ENCODE measurements around the gene BCL7B. TPM values are rescaled to one million over a fixed set of nuclear protein-coding genes. Genes with fewer than 3 reads are reported as not detected.

The BCL7B gene
- total RNA-seq, 1 experiment from 2014 or later = 95.4 TPM

DNA sequence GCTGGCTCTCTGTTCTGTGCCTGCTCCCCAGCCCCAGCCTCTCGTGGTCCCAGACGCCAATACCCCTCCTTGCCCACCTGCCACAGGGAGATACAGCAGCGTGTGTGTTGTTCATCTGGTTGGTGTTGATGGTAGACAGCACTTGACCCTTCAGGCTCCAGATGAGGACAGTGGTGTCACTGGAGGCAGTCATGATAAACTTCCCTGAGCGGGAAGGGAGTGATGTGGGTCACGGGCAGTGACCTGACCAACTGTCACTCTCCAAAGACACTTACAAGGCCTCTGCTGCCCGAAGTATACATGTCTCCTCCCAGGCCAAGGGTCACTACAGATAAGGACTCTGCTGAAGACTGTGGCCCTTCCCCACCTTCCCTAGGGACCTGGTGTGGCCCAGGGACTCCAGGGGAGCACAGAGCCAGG lies 15.3 kb upstream of the BCL7B start:
- no peak overlapping the region for H3K27ac ChIP-seq (ENCODE audit: low read length)
- no peak overlapping the region for H3K4me3 ChIP-seq (ENCODE audit: low read depth in 2 of 2, low read length in 2 of 2)
- TF ChIP-seq POLR2AphosphoS5 (IDR thresholded peaks at IDR 0.05; ENCODE audit: low read depth, low read length) (no peak), SIN3A (IDR thresholded peaks at IDR 0.05; ENCODE audit: borderline replicate concordance, insufficient read depth, low read depth, low read length) (no peak)
- TF ChIP-seq, protein P1, sequence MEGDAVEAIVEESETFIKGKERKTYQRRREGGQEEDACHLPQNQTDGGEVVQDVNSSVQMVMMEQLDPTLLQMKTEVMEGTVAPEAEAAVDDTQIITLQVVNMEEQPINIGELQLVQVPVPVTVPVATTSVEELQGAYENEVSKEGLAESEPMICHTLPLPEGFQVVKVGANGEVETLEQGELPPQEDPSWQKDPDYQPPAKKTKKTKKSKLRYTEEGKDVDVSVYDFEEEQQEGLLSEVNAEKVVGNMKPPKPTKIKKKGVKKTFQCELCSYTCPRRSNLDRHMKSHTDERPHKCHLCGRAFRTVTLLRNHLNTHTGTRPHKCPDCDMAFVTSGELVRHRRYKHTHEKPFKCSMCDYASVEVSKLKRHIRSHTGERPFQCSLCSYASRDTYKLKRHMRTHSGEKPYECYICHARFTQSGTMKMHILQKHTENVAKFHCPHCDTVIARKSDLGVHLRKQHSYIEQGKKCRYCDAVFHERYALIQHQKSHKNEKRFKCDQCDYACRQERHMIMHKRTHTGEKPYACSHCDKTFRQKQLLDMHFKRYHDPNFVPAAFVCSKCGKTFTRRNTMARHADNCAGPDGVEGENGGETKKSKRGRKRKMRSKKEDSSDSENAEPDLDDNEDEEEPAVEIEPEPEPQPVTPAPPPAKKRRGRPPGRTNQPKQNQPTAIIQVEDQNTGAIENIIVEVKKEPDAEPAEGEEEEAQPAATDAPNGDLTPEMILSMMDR (IDR thresholded peaks at IDR 0.05) = no peak
- H3K4me1 ChIP-seq (ENCODE audit: control insufficient read depth, insufficient read depth, low read length) = peaks cover 12% of the 10 kb centered on the region
- intact Hi-C loops (cut with micrococcal nuclease; ENCODE audit: unreplicated experiment) = no loop called here
- CTCF ChIA-PET = no interaction called here
- no TSS peak for BruUV-seq (replicated peaks)
- in situ Hi-C loops (cut with HindIII; ENCODE audit: low pct_unique_long_range_greater_than_20kb, low sequenced_read_pairs) = no loop called here
- no peak for DNase-seq (ENCODE audit: low read depth, low spot score)
- no peaks in the 10 kb centered on the region; the same call in none of the 2 replicates for H3K36me3 ChIP-seq (ENCODE audit: control insufficient read depth, insufficient read depth, low read length)
- no peaks in the 10 kb centered on the region for H3K27me3 ChIP-seq (ENCODE audit: control insufficient read depth, insufficient read depth, low read length)
- no peak for ATAC-seq
- POLR2A ChIA-PET = no interaction called here
- H3K9me3 ChIP-seq (ENCODE audit: control insufficient read depth, insufficient read depth, low read depth, low read length) = no peaks in the 10 kb centered on the region

DNA sequence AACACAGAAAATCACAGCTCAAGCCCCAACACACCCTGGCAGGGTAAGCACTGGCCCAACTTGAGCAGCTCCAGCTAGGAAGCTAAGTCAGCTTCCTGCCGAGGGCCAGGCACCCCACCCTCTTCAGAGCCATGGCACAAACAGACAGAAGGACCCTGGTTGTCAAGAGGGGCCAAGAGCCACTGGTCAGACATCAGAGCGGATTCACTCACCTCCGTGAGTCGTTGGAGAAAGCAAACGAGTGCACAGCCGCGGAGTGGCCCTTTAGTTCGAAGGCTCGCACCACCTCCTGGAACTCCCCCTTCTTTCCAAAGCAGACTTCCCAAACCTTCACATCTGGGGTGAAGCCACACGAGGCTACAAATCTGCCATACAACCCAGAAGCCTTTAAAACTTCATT lies 13.5 kb upstream of the BCL7B start:
- no peak for ATAC-seq
- H3K36me3 ChIP-seq (ENCODE audit: control insufficient read depth, insufficient read depth, low read length) = no peaks in the 10 kb centered on the region; the same call in none of the 2 replicates
- no peaks in the 10 kb centered on the region for H3K27me3 ChIP-seq (ENCODE audit: control insufficient read depth, insufficient read depth, low read length)

More for the DNA sequence above, 13.5 kb upstream of the BCL7B start:
- Histone ChIP-seq H3K27ac (ENCODE audit: low read length) (no peak overlapping the region), H3K4me1 (ENCODE audit: control insufficient read depth, insufficient read depth, low read length) (no peaks in the 10 kb centered on the region), H3K4me3 (ENCODE audit: low read depth in 2 of 2, low read length in 2 of 2) (no peak overlapping the region), H3K9me3 (ENCODE audit: control insufficient read depth, insufficient read depth, low read depth, low read length) (no peaks in the 10 kb centered on the region)
- POLR2A ChIA-PET = no interaction called here
- in situ Hi-C loops (cut with HindIII; ENCODE audit: low pct_unique_long_range_greater_than_20kb, low sequenced_read_pairs) = no loop called here
- intact Hi-C loops (cut with micrococcal nuclease; ENCODE audit: unreplicated experiment) = no loop called here
- CTCF ChIA-PET = no interaction called here
- BruUV-seq (replicated peaks) = TSS peak; percentile 8
- DNase-seq (ENCODE audit: low read depth, low spot score) = no peak
- TF ChIP-seq TCF7L2 (IDR thresholded peaks at IDR 0.05; ENCODE audit: low read depth, low read length) = no peak
- no peak for TF ChIP-seq POLR2AphosphoS5 (IDR thresholded peaks at IDR 0.05; ENCODE audit: low read depth, low read length)
- TF ChIP-seq, protein P1 (IDR thresholded peaks at IDR 0.05) = no peak
- no peak for TF ChIP-seq SIN3A (IDR thresholded peaks at IDR 0.05; ENCODE audit: borderline replicate concordance, insufficient read depth, low read depth, low read length)
- TF ChIP-seq REST (IDR thresholded peaks at IDR 0.05; ENCODE audit: insufficient read depth in 1 of 2, low read depth in 2 of 2, low read length in 1 of 2) = no peak

Measured in Panc1 (cell line).